ENCODE measurements around the gene MVP.
A peak's percentile ranks its signal among the peaks of the same experiment; 100 is the strongest.

MVP gene

GRCh38 chr16:29804455-29805231 is 15.6 kb upstream of the MVP start:
- no peak for DNase-seq

DNA sequence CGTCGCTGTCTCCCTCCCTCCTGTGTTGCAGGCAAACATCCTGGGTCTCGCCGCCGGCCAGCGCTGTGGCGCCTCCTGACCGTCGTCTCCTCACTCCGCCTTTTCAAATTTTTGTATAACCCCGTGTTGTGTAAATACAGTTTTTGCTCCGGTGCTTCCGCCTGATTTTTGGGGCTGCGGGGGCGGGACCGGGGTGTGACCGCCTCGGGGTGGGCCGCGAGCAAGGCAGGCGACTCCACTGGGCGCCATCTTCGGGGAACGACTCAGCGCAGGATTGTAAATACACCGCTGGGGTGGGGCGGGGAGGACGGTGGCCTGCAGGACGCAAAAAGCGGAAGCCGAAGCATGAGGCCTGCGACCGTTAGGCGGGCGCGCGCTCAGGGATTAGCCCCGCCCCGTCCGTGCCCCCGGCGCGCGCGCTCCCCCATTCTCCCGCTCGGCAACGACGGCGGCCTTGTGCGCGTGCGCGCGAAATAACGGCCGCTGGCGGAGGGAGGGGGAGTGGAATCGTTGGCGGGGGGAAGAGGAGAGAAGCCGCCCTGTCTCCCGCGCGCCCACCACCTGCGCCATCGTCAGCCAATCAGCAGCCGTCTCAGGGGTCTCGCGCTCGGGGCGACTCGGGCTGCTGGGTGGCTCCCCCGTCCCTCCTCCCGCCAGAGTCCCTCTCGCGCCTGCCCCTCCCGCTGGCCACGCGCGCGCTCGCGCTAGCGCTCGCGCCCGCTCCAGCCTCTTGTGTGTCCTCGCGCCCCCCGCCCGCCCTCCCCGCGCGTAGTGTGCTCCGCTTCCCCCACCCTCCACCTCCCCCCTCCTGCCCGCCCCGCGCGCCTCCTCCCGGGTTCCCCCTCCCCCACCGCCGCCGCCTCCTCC is 14.8 kb upstream of the MVP start:
- peak; percentile 97 for DNase-seq

GRCh38 chr16:29806099-29806579 is 14.1 kb upstream of the MVP start, which contains the start of gene MAZ:
Gene MAZ (plus strand): TSS chr16:29806529. CDS start chr16:29806702, 173 bp downstream.
- peak; percentile 70 for DNase-seq

- peak; percentile 67 for DNase-seq
Measured at GRCh38 chr16:29806641-29807425, 13.4 kb upstream of the MVP start.

GRCh38 chr16:29807426-29808218 is 12.6 kb upstream of the MVP start:
- DNase-seq = peak; percentile 77

- no peak for DNase-seq
Measured at GRCh38 chr16:29808219-29808900, 11.9 kb upstream of the MVP start.

DNA sequence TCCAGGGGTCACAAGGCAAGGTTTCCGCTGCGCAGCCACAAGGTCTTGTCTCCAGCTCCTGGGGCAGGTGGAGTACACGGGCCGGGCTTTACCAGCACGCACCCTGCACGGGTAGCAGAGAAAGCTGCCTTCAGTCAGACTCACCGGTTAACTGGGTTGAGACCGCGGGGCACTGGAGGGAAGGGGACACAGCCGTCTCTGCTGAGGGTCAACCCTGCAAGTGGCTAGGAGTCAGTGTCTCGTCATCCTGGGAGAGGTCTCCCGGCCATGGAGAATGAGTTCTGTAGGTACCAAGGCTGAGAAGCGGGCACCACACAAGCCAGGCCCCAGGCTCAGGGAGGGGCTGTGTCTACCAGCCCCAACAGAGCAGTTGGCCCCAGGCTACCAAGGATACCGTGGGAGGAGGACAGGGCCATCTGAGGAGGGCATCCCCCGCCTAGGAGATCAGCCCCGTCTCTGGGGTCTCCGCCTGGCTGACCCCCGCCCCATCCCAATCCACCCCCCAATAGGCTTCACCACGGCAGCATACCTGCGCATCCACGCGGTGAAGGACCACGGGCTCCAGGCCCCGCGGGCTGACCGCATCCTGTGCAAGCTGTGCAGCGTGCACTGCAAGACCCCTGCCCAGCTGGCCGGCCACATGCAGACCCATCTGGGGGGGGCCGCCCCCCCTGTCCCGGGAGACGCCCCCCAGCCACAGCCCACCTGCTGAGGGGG is 11.1 kb upstream of the MVP start:
- DNase-seq = no peak

GRCh38 chr16:29809850-29810698 is 10.2 kb upstream of the MVP start:
- no peak for DNase-seq

GRCh38 chr16:29810699-29811169 is 9.5 kb upstream of the MVP start:
- no peak for DNase-seq

DNA sequence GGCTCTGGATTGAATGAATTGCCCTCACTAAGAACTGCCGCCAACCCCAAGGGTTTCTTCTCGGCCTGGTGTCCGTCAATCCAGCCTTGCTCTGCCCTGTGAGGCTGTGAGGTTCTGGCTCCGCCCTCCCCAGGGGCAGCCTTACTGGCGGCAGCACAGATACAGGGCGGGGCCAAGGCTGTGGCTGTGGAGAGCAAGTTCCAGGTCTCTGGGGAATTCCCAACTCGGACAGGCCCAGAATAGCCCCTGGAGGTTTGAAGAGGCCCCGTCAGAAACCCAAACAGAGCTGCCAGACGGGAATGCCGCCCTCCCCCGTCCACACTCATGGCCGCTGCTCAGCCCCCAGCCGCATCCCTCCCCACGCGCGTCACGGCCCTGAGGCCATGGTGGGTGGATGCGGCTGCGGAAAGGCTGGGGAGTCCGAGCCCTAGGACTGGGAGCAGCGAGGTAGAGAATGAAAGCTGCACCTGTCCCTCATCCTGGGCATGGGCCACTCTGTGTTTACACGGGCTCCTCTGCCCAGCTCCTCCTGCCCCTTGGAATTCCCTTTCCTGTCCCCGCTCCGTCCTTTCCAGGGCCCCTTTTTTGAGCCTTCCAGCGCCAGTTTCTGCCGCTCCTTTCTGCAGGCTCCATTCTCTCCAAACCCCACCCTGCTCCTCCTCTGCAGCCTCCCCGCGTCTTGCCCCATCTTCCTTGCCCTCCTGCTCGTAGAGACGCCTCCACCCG is 8.9 kb upstream of the MVP start:
- peak; percentile 80 for DNase-seq

DNA sequence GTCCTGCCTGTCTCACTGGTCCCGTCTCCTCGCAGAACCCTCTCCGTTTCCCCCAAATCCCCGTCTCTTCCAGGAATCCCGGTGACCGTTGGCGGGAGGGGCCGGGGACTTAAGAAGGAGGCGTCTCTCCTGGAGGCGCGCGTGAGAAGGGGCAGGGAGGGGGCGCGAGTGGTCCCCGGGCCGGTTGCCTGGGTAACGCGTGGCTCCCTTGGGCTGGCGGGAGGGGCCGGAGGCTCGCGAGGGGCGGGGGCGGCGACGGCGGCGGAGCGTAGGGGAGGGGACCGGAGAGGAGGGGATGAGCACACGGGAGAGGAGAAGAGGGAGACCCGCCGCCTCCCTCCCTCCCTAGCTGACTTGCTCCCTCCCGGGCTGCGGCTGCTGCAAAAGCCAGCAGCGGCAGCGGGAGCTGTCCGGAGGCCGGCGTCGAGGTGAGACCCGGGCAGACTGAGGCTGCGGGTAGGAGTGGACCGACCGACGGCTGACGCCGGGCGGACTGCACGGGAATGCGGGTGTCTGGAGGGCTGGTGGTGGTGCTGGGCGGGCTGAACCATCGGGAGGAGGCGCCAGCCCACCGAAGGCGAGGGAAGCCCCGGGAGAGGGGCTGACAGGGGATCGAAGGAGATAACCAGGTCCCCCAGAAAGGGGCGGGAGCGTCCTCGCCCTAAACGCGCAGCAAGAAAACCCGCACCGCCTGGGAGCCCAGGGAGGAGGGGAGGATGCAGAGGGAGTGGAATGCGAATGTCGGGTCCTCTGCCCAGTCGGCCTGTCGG is 8.2 kb upstream of the MVP start, which contains the start of gene PRRT2:
TSS of gene PRRT2 (plus strand) at position 298 of the 770 bp plus-strand sequence. CDS start 862 bp downstream, outside the sequence.
- DNase-seq = no peak

GRCh38 chr16:29812754-29813643 is 7.3 kb upstream of the MVP start:
- no peak for DNase-seq

DNA sequence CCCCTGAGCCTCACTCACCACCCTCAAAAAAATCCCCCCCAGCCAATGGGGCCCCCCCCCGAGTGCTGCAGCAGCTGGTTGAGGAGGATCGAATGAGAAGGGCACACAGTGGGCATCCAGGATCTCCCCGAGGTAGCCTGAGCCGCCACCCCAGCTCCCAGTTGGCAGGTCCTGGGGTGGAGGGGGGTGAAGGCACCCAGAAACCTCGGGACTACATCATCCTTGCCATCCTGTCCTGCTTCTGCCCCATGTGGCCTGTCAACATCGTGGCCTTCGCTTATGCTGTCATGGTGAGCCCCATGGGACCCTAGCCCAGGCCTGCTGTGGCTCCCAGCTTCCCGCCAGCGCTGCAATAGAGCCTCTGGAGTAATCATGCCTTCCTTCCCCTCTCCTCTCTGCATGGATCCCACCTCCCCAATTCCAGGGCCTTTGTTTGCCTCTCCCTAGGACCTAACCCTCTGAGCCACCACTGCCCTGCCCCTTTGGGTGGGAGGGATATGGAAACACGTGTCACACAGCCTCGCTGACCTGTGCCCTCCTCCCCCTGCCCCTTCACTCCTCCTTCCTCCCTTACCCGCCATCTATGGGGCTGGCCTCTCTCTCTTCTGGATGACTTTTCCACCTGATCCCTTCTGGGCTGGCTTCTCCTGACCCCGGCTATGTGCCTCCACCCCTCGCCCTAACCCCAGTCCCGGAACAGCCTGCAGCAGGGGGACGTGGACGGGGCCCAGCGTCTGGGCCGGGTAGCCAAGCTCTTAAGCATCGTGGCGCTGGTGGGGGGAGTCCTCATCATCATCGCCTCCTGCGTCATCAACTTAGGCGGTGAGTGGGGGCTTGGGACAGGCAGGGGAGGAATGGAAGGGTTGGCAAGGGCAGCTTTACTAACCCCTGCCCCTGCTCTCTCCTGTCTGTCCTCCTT is 6.4 kb upstream of the MVP start:
- DNase-seq = no peak

DNA sequence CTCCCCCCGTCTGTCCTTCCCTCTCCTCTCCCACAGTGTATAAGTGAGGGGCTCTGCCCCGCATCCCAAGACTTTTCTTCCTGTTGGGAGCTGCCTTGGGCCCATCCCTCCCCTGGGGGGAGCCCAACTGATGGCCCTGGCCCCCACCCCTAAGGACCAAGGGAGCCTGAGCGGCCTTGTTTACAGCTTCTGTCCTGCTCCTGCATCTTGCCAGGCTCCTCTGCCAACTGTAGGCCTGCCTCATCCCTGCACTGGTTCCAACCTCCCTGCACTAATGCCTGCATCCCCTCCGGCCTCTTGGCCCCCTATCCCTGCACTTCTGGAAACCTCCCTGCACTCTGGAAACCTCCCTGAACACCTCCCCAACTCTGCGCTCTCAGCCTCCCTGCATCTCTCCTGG is 5.7 kb upstream of the MVP start:
- no peak for DNase-seq

DNA sequence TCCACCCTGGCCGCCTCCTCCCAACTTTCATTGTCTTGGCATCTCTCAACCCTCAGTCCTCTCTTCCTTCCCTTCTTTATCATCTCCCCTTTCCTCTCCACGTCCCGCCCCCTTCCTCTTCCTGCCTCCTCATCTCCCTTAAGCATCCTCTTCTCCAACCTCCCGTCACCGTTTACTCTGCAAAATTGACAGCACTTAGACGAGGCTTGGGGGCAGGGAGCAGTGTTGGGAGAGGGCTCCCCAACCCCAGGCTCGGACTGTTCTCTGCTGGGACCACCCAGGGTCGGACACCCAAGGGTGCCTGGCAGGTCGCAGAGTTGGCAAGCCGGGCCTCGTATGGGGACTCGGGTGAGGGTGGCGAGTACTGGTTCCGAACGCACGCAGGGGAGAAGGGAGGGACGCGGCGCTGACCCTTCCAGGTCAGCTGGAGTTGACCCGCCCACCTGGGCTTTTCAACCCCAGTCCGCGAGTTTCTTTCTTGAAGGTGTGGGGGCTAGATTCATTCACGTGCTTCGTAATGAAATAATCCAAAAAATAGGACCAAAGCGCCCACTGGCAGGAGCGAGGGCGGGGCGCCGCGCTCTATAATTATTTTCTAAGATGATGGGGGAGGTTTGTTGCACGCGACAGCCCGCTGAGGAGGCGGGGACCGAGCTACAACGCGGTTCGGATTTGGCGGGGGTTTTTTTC is 5.1 kb upstream of the MVP start:
- DNase-seq = no peak
